ENCODE measurements around the gene ZNRF3.

- TF ChIP-seq EZH2 (IDR thresholded peaks at IDR 0.05; ENCODE audit: insufficient read depth, low read length) (no peak), CTCF (IDR thresholded peaks at IDR 0.05; ENCODE audit: insufficient read depth, low read depth, low read length) (no peak)
These were observed 143.2 kb downstream of the ZNRF3 start for GRCh38 chr22:29026579-29026978.
